Stimulated activated CD8-positive, alpha-beta memory T cell treated with anti-CD3 and anti-CD28 coated beads, Interleukin-15, amount 100 ng/mL, for 4 hours (primary cell): ENCODE data around the gene VIPR1.

ENCODE experiments used
- DNase-seq, 2 donors: peaks; one replicate each; pipeline ENCODE4 v3.0.0-alpha.2; 2020; ENCODE audit warnings: low read depth in 2 of 2

VIPR1 gene

DNA sequence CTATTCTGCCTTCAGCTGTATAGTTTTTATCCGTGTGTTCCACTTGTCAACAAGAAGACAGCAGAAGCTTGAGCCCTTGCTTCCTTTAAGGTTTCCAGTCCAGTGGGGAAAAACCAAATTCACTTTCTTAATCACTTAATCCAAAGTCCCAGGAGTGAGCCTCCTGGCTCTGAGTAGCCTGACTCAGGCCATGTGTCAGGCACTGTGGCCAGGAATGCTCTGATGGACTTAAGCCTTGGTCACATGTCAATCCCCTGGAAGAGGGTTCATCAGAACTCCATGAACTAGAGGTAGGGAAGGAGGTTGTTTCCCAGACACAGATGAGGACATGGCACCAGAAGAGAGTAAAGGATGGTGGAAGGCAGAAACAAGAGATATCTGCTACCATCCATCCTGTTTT lies 8.8 kb downstream of the VIPR1 start:
- DNase-seq = no peak

DNA sequence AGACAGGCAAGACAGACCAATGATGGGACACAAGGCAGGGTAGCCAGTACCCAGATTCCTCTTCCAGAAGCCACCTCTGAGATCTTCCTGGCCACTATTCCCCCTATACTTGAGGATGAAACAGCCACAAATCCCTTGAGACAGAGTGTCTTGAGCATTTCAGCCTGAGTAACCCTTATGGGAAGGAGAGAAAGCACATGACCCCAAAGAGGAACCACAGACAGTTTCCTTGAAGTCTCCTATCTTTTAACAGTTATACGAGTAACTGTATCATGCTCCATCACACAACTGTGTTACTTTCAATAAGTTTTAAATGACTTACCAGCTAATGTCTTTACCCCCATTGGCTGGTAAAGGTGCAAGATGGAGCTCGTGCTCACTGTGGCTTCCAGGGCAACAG lies 9.3 kb downstream of the VIPR1 start:
- DNase-seq = no peak

- DNase-seq = no peak
Observed at GRCh38 chr3:42513121-42513520, 10.7 kb downstream of the VIPR1 start.

- DNase-seq = no peak
Observed at GRCh38 chr3:42513521-42513920, 11.1 kb downstream of the VIPR1 start.

DNA sequence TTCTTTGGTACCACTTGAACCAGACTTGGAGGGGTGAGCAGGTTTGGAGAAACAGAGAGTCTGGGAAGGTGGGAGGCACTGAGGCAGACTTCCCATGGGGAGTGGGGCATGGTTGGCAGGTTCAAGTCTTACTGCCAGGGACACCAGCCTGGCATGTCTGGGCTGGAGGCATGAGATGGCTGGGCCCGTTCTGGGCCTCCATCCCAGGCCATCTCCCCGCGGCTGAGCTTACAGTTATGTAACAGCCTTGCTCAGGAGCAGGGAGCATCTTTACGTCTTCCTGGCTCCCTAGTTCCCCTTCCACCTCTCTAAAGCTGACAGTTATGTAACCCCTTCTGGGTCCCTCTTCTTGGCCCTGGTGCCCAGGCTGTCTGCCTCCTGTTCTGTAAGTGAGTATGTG lies 12.4 kb downstream of the VIPR1 start:
- no peak for DNase-seq

- no peak for DNase-seq
Observed at GRCh38 chr3:42515391-42515916, 13.0 kb downstream of the VIPR1 start.

DNA sequence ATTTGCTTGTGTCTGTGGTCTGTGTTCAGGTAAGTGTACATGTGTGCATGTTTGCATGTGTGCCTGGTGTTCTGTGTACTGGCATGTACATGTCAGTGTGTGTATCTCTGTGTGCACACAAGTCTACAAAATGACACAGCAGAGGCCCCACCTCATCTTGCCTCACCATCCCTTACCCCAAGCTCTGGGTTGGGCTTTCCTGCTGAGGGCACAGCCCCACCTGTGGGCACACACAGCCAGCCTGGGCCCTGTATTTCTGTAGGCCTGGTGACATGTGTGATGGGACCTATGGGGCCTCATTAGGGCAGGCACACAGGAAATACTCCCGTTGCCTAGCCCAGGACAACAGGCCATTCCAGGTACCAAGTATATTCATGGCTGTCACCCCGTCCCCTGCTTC lies 13.5 kb downstream of the VIPR1 start:
- no peak for DNase-seq

GRCh38 chr3:42516443-42516842 lies 14.0 kb downstream of the VIPR1 start:
- no peak for DNase-seq

GRCh38 chr3:42517117-42517516 lies 14.7 kb downstream of the VIPR1 start:
- no peak for DNase-seq

DNA sequence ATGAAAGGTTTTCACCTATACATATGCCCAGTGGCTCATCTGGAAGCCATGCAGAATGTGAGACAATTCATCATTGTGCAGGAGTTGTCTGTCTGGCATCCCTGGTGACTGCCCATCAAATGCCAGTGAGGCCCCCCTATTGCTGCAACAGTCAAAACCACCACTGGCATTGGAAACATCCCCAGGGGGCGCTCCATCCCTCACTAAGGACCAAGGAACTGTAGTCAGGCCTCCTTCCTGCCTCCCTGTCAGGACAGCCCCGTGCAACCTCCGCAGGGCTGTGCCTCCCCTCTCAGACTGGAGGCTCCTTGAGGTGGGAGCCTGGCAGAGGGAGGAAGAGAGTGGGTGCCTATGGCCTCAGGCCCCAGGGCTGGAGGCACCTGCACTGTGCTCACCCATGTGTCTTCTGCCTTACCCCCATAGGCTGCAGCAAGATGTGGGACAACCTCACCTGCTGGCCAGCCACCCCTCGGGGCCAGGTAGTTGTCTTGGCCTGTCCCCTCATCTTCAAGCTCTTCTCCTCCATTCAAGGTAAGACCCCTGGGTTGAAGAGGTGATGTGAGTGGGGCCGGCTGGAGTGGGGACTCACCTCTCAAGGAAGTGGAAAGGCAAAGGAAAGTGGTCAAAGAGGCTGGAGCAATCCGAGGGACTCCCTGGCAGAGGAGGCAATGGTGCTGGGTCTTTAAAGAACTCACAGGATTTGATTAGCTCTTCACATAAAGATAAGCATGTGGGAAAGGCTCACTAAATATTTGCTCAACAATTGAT lies 16.5 kb downstream of the VIPR1 start:
- no peak for DNase-seq

DNA sequence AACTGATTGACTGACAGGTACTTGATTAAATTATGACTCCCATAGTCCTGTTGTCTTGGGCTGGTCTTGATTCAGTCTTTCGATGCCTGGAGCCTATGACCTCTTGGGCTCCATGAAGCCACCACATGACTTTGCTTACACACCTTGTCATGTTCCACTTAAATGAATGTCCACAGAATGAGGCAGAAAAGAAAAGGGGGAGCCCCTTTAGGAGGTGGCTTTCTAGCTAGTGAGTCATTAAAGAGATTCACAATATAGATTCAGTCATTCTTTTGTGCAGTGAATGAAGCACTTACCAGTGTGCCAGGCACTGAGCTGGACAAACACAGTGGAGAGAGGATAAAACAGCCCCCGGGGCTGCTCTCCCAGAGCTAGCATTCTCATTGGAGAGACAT lies 17.1 kb downstream of the VIPR1 start:
- DNase-seq = no peak

DNA sequence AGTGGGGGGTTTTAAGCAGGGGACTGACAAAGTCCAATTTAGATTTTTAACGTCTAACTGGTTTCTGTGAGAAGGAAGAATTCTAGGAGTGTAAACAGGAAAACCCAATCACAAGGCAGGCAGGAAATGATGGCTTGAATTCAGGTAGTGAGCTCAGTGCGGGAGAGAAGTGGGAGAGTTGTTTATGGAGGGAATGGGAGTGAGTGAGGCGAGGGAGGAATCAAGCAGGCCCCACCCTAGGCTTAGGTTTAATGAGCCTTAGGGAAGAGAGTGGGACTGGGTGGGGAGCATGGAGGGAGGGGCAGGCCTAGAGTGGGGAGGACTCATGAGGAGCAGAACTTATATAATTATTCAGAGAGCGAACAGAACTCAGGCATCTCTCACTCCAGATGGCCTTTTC lies 17.9 kb downstream of the VIPR1 start:
- DNase-seq = no peak

- no peak for DNase-seq
Observed at GRCh38 chr3:42520906-42521305, 18.5 kb downstream of the VIPR1 start.

DNA sequence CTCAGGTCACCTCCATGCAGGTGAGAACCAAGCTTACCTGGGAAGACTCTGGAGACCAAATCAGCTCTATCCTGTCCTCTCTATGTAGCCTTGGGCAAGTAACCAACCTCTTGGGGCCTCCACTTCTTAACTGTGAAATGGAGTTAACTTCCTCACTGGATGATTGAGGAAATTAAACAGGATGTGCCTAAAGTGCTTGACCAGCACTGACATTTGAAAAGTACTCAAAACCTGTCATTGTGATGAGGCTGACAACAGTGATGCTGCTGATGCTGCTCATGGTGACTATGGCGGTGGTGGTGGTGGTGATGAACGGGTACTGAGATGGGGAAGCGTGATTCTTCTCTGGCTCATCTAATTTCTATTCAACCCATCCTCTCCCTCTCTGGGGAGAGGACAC lies 22.3 kb downstream of the VIPR1 start:
- no peak for DNase-seq

GRCh38 chr3:42525212-42525611 lies 22.8 kb downstream of the VIPR1 start:
- no peak for DNase-seq

- no peak for DNase-seq
Observed at GRCh38 chr3:42525736-42526345, 23.4 kb downstream of the VIPR1 start.

DNA sequence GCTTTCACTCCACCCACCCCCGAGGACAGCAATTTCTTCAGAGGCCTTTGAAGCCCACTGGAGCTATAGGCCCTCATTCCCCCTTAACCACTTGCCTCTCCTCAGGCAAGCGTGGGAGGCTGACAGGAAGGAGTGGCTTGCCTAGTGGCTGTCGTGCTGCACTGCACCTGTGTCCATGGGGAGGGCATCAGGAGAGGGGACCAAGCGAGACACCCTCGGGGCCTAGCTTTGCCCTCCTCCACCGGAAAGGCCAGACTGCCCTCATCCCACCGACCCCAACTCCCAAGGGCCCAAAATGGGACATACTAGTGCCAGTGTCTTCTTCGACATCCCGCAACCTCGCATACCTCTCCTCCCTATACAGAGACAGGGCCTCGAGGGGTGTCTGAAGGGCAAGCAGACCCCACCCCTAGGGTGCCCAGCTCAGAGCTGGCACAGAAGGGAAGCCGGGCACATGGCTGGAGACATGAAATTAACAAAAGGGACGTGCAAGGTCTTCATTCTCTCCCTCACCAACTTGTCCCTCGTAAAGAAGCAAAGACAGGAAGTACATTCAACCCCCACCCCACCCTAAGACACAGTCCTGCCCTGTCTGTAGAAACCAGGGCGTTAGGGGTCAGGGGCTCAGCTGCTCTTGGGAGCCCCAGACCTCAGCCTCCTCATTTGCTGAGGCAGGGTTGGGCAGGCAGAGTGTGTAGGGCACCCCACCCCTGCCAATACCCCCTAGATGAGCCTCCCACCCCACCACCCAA lies 24.3 kb downstream of the VIPR1 start:
- DNase-seq = peak in 1 of 2 donors; percentile 36

- DNase-seq = no peak
Observed at GRCh38 chr3:42527368-42527917, 25.0 kb downstream of the VIPR1 start.

DNA sequence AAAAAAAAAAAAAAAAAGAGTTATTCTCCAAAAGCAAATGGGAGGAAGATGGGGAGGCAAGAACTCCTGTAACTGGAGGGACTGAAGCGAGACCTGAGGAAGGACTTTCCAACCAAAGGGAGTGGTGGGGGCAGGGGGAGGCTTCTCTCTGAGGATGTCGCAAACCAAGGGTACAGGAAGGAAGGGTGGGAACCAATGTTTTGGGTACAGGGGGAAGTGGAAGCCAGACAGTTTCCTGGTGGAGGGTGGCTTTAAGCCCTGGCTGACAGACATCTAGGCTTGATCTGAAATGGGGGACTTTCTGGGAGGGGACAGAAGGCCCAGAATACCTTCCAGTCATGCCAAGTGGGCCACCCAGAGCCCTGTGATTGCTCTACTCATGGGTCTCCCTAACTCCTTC lies 27.0 kb downstream of the VIPR1 start:
- no peak for DNase-seq

DNA sequence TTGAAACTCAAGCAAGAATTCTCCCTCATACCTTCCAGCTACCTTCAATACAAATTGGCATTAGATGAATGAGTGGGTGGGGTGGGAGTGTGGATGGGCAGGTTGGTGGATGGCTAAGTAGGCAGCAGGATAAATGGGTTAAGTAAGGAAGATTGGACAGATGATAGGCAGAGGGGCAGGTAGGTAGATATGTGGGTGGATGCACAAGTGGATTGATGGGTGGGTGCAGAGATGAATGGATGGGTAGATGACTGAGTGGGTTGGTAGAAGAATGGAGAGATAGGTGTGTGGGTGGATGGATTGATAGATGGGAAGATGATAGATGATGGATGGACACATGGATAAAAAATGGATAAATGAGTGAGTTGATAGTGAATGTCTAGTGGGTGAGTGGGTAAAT lies 27.6 kb downstream of the VIPR1 start:
- no peak for DNase-seq

DNA sequence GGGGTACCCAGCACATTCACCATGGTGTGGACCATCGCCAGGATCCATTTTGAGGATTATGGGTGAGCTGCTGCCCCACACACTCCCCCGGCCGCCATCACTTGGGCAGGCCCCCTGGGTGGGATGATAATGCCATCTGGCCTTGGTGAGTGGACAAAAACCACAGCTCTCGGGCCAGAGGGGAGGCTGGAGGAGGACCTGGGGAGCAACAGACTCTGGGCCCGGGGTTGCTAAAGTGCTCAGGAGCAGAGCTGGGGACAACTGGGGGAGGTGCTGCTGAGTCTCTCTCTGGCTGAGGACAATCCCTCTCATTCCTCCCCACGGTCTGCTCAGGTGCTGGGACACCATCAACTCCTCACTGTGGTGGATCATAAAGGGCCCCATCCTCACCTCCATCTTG lies 29.0 kb downstream of the VIPR1 start:
- no peak for DNase-seq

DNA sequence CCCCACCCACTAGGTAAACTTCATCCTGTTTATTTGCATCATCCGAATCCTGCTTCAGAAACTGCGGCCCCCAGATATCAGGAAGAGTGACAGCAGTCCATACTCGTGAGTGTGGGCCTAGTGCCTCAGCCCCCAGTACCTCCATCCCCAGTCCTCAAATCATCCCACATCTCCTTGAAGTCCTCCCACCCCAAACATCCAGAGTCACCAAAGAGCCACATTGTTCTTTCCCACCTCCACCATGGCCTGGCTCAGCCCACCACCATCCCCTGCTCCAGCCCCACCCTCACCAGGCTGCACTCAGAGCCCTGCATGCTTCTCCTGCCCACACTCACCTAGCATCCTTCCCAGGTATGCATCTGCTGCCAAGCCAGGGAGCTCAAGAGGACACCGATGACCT lies 29.8 kb downstream of the VIPR1 start:
- no peak for DNase-seq
